Measurements from ENCODE around the gene RNPS1.

DNA sequence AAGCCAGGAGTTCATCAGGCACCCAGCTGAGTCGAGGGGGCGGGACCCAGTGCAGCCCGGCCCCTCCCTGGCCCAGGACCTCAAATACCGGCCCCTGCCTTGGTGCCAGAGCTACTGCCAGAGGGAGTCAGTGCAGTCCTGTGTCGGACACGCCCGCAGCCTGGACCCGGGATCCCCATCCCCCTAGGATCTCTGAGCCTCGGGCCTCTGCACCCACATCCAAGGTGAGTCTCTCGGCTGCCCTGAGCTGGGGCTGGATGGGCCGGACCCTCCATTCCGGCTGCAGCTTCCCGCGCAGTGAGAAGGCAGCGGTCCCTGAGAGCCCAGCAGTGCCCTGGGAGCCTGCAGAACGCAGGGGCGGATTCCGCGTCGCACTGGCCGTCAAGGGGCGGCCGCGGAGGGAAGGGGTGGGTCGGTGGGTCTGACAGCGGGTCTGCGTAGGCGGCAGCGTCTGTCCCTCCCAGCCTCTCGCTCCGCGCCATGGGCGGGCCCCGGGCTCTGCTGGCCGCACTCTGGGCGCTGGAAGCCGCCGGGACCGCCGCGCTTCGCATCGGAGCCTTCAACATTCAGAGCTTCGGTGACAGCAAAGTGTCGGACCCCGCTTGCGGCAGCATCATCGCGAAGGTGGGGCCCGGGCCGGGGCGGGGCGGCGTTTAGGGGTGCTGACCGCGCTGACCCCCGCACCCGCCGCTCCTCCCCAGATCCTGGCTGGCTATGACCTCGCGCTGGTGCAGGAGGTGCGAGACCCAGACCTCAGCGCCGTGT, 31.4 kb downstream of the RNPS1 start, which contains the start of gene DNASE1L2:
- TF ChIP-seq, protein P1, sequence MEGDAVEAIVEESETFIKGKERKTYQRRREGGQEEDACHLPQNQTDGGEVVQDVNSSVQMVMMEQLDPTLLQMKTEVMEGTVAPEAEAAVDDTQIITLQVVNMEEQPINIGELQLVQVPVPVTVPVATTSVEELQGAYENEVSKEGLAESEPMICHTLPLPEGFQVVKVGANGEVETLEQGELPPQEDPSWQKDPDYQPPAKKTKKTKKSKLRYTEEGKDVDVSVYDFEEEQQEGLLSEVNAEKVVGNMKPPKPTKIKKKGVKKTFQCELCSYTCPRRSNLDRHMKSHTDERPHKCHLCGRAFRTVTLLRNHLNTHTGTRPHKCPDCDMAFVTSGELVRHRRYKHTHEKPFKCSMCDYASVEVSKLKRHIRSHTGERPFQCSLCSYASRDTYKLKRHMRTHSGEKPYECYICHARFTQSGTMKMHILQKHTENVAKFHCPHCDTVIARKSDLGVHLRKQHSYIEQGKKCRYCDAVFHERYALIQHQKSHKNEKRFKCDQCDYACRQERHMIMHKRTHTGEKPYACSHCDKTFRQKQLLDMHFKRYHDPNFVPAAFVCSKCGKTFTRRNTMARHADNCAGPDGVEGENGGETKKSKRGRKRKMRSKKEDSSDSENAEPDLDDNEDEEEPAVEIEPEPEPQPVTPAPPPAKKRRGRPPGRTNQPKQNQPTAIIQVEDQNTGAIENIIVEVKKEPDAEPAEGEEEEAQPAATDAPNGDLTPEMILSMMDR (IDR thresholded peaks at IDR 0.05), result no peak
- TF ChIP-seq POLR2A (IDR thresholded peaks at IDR 0.05) (no peak), POLR2AphosphoS5 (IDR thresholded peaks at IDR 0.05; ENCODE audit: insufficient read depth in 1 of 2, low read depth in 1 of 2) (no peak)
